Activated naive CD8-positive, alpha-beta T cell treated with anti-CD3 and anti-CD28 coated beads for 36 hours (primary cell): ENCODE results near the gene GHR. TPM values are rescaled to one million over a fixed set of nuclear protein-coding genes. Genes with fewer than 3 reads are reported as not detected.

Experiments
- DNase-seq: peaks from one replicate; pipeline ENCODE4 v3.0.0; 2021
- H3K27ac Mint-ChIP-seq: one replicate; pipeline ENCODE4 v1.8.0; 2022; ENCODE audit warnings: mild to moderate bottlenecking, moderate library complexity, mixed read lengths
- H3K27me3 Mint-ChIP-seq: one replicate; pipeline ENCODE4 v1.8.0; 2022; ENCODE audit warnings: mild to moderate bottlenecking, mixed read lengths
- H3K36me3 Mint-ChIP-seq: one replicate; pipeline ENCODE4 v1.8.0; 2021; ENCODE audit warnings: mild to moderate bottlenecking, mixed read lengths
- H3K4me1 Mint-ChIP-seq: one replicate; pipeline ENCODE4 v1.8.0; 2021; ENCODE audit warnings: mixed read lengths
- H3K4me3 Mint-ChIP-seq: one replicate; pipeline ENCODE4 v1.8.0; 2022; ENCODE audit warnings: mild to moderate bottlenecking, moderate library complexity, mixed read lengths
- H3K9me3 Mint-ChIP-seq: one replicate; pipeline ENCODE4 v1.8.0; 2022; ENCODE audit warnings: mixed read lengths
- total RNA-seq, 2 experiments: library from RNA; stranded (reverse); gene quantifications; one replicate each; pipeline ENCODE4 v1.2.3, GENCODE V29; 2021

Gene GHR
- total RNA-seq, 2 experiments from 2014 or later: not detected

DNA sequence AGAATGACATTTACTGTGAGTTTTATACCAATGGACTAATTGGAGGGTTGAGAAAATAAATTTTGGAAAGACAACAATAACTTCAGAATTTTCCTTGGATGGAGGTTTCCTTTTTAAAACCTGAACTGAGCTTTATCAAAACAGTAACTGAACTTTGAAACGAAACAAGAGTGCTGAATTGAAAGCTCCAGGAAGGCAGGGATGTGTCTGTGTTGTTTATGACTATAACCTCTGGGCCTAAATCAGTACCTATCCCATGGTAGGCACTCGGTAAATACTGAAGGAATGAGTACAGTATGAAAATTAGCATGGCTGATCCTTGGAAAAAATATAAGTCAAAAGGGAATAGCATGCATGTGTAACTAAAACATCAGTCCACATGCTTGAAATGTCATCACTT, 93.9 kb downstream of the GHR start:
- H3K36me3 Mint-ChIP-seq: no peaks in the 10 kb centered on the region
- H3K4me3 Mint-ChIP-seq: no peak overlapping the region
- DNase-seq: no peak
- no peaks in the 10 kb centered on the region for H3K9me3 Mint-ChIP-seq
- no peak overlapping the region for H3K27ac Mint-ChIP-seq
- peaks cover 4% of the 10 kb centered on the region for H3K27me3 Mint-ChIP-seq
- H3K4me1 Mint-ChIP-seq: peaks cover 3% of the 10 kb centered on the region

DNA sequence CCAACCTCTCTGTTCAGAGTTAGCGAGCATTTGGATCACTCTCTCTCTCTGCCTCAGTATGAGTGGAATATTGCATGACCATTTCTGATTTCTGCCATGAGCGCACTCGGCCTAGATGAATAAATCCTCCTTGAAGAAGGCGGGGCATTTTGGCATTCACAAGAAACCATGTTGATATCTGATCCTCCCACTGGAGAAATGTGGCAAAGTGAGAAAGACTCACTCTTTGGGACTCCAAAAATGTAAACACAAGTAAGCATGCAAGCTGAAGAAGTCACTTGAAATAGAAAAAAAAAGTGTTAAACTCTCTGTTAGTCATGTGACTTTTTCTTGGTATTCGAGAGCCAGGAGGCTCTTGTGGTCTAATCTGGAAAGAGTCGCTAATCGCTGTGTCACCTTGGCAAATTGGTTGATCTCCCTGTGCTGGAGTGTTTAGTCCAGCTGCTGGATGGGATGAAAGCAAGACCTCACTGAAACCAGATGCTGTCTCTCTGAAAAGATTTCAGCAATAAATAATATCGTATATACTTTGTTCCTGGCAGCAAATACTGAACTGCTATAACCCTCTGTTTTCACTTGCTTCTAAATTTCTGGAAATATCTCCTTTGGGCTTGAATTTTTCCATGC, 95.5 kb downstream of the GHR start:
- no peaks in the 10 kb centered on the region for H3K9me3 Mint-ChIP-seq
- peaks cover 3% of the 10 kb centered on the region for H3K4me1 Mint-ChIP-seq
- H3K36me3 Mint-ChIP-seq: no peaks in the 10 kb centered on the region
- DNase-seq: no peak
- peaks cover 4% of the 10 kb centered on the region for H3K27me3 Mint-ChIP-seq
- no peak overlapping the region for H3K27ac Mint-ChIP-seq
- H3K4me3 Mint-ChIP-seq: no peak overlapping the region

- DNase-seq: no peak
- H3K9me3 Mint-ChIP-seq: no peaks in the 10 kb centered on the region
- no peak overlapping the region for H3K27ac Mint-ChIP-seq
- peaks cover 3% of the 10 kb centered on the region for H3K4me1 Mint-ChIP-seq
- peaks cover 4% of the 10 kb centered on the region for H3K27me3 Mint-ChIP-seq
- H3K36me3 Mint-ChIP-seq: no peaks in the 10 kb centered on the region
- no peak overlapping the region for H3K4me3 Mint-ChIP-seq
Observed at GRCh38 chr5:42520203-42520602, 97.0 kb downstream of the GHR start.

- H3K4me3 Mint-ChIP-seq: no peak overlapping the region
- H3K36me3 Mint-ChIP-seq: no peaks in the 10 kb centered on the region
- no peaks in the 10 kb centered on the region for H3K9me3 Mint-ChIP-seq
- DNase-seq: no peak
- H3K4me1 Mint-ChIP-seq: peaks cover 3% of the 10 kb centered on the region
- peaks cover 4% of the 10 kb centered on the region for H3K27me3 Mint-ChIP-seq
- no peak overlapping the region for H3K27ac Mint-ChIP-seq
Observed at GRCh38 chr5:42520957-42521356, 97.7 kb downstream of the GHR start.

DNA sequence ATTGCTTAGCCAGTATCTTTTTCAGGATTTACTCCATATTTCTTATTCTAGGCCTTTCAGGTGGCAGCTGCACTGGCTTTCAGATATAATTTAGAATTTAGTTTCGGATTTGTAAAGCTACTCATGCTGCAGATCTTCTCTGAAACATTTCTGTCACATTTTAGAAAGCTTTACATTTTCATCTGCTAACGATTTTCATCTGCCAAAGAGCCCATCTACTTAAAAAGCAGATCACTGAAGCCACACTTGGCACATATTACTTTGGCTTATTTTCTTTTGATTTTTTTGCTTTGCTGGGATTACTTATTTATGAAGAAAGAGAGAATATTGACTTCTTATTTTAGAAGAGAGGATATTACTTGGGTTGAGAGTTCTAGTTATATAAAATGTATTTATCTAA, 98.2 kb downstream of the GHR start:
- H3K9me3 Mint-ChIP-seq: no peaks in the 10 kb centered on the region
- H3K4me3 Mint-ChIP-seq: no peak overlapping the region
- H3K36me3 Mint-ChIP-seq: no peaks in the 10 kb centered on the region
- H3K27ac Mint-ChIP-seq: no peak overlapping the region
- peaks cover 4% of the 10 kb centered on the region for H3K27me3 Mint-ChIP-seq
- peaks cover 3% of the 10 kb centered on the region for H3K4me1 Mint-ChIP-seq
- DNase-seq: no peak

- no peak overlapping the region for H3K4me3 Mint-ChIP-seq
- H3K4me1 Mint-ChIP-seq: peaks cover 3% of the 10 kb centered on the region
- no peaks in the 10 kb centered on the region for H3K36me3 Mint-ChIP-seq
- H3K9me3 Mint-ChIP-seq: peaks cover 1% of the 10 kb centered on the region
- no peak for DNase-seq
- H3K27ac Mint-ChIP-seq: no peak overlapping the region
- H3K27me3 Mint-ChIP-seq: peaks cover 4% of the 10 kb centered on the region
Observed at GRCh38 chr5:42522783-42523182, 99.5 kb downstream of the GHR start.

DNA sequence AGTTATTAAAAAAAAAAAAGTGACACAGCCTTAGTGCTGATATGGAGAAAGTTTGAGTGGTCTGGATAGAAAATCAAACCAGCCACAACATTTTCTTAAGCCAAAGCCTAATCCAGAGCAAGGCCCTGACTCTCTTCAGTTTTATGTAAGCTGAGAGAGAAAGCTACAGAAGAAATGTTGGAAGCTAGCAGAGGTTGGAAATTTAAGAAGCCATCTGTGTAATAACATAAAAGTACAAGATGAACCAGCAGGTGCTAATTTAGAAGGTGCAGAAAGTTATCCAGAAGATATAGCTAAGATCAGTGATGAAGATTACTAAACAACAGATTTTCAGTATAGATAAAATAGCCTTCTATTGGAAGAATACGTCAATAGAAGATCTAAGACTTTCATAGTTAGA, 102.9 kb downstream of the GHR start:
- Mint-ChIP-seq H3K4me3 (no peak overlapping the region), H3K4me1 (no peaks in the 10 kb centered on the region), H3K27ac (no peak overlapping the region), H3K27me3 (no peaks in the 10 kb centered on the region), H3K36me3 (no peaks in the 10 kb centered on the region), H3K9me3 (peaks cover 1% of the 10 kb centered on the region)
- DNase-seq: no peak

- Mint-ChIP-seq H3K4me3 (no peak overlapping the region), H3K9me3 (peaks cover 2% of the 10 kb centered on the region), H3K36me3 (no peaks in the 10 kb centered on the region), H3K27ac (no peak overlapping the region), H3K27me3 (no peaks in the 10 kb centered on the region), H3K4me1 (no peaks in the 10 kb centered on the region)
- DNase-seq: no peak
Observed at GRCh38 chr5:42531611-42532010, 108.4 kb downstream of the GHR start.

- H3K27me3 Mint-ChIP-seq: peaks cover 16% of the 10 kb centered on the region
- no peaks in the 10 kb centered on the region for H3K36me3 Mint-ChIP-seq
- no peak overlapping the region for H3K4me3 Mint-ChIP-seq
- DNase-seq: no peak
- H3K27ac Mint-ChIP-seq: no peak overlapping the region
- no peaks in the 10 kb centered on the region for H3K4me1 Mint-ChIP-seq
- H3K9me3 Mint-ChIP-seq: peaks cover 12% of the 10 kb centered on the region
Observed at GRCh38 chr5:42542106-42542505, 118.9 kb downstream of the GHR start.

DNA sequence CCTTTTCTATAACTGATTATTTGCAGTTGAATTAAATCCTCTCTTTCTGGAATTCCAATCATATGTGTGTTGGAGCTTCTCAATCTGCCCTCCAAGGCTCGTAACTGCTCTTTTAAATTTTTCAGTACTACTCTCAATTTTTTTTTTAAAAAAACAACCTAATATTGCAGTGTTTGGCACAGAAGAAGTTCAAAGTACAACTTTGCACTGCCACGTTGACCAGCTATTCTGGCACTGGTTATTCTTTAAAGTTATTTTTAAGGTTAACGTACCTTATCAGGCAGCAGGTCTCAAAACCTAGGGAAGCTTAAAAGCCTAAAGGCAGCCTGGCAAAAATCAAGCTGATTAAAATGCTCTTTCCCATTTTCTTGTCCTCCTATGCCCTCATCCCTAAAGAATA, 120.5 kb downstream of the GHR start:
- H3K36me3 Mint-ChIP-seq: no peaks in the 10 kb centered on the region
- no peak overlapping the region for H3K4me3 Mint-ChIP-seq
- H3K27ac Mint-ChIP-seq: no peak overlapping the region
- no peaks in the 10 kb centered on the region for H3K4me1 Mint-ChIP-seq
- H3K27me3 Mint-ChIP-seq: peaks cover 8% of the 10 kb centered on the region
- DNase-seq: no peak
- peaks cover 10% of the 10 kb centered on the region for H3K9me3 Mint-ChIP-seq

GRCh38 chr5:42545038-42545437, 121.8 kb downstream of the GHR start:
- no peak overlapping the region for H3K4me3 Mint-ChIP-seq
- peaks cover 7% of the 10 kb centered on the region for H3K9me3 Mint-ChIP-seq
- no peaks in the 10 kb centered on the region for H3K4me1 Mint-ChIP-seq
- peaks cover 4% of the 10 kb centered on the region for H3K27me3 Mint-ChIP-seq
- no peak overlapping the region for H3K27ac Mint-ChIP-seq
- DNase-seq: no peak
- H3K36me3 Mint-ChIP-seq: no peaks in the 10 kb centered on the region

DNA sequence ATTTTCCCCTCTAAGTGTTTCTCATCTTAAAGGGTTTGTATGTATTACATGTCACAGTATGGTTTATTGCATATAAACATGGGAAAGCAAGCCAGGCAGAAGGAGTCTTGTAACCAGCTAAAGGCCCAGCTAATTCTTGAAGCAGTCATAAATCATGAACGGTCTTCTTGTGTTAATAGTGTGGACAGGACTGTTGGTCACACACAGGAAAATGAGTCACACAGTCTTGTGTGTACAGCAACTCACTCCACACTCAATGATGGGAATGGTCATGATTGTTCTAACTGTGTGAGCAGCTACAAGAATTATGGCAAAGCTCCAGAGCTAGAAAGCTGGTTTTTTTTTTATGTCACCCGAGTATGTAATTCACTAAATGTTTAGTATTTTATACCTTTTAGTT, 123.9 kb downstream of the GHR start:
- Mint-ChIP-seq H3K27ac (no peak overlapping the region), H3K4me3 (no peak overlapping the region), H3K9me3 (no peaks in the 10 kb centered on the region), H3K36me3 (no peaks in the 10 kb centered on the region), H3K27me3 (peaks cover 5% of the 10 kb centered on the region), H3K4me1 (no peaks in the 10 kb centered on the region)
- DNase-seq: no peak

- DNase-seq: no peak
Observed at GRCh38 chr5:42547894-42548293, 124.7 kb downstream of the GHR start.

GRCh38 chr5:42552597-42552996, 129.4 kb downstream of the GHR start:
- H3K4me3 Mint-ChIP-seq: no peak overlapping the region
- no peaks in the 10 kb centered on the region for H3K9me3 Mint-ChIP-seq
- DNase-seq: no peak
- no peak overlapping the region for H3K27ac Mint-ChIP-seq
- no peaks in the 10 kb centered on the region for H3K4me1 Mint-ChIP-seq
- H3K36me3 Mint-ChIP-seq: no peaks in the 10 kb centered on the region
- peaks cover 5% of the 10 kb centered on the region for H3K27me3 Mint-ChIP-seq

More at GRCh38 chr5:42547894-42548293, 124.7 kb downstream of the GHR start:
- Mint-ChIP-seq H3K36me3 (no peaks in the 10 kb centered on the region), H3K9me3 (no peaks in the 10 kb centered on the region), H3K27ac (no peak overlapping the region), H3K27me3 (peaks cover 5% of the 10 kb centered on the region), H3K4me1 (no peaks in the 10 kb centered on the region), H3K4me3 (no peak overlapping the region)

- H3K4me3 Mint-ChIP-seq: no peak overlapping the region
- no peaks in the 10 kb centered on the region for H3K4me1 Mint-ChIP-seq
- no peak overlapping the region for H3K27ac Mint-ChIP-seq
- no peaks in the 10 kb centered on the region for H3K36me3 Mint-ChIP-seq
- DNase-seq: no peak
- peaks cover 5% of the 10 kb centered on the region for H3K27me3 Mint-ChIP-seq
- H3K9me3 Mint-ChIP-seq: no peaks in the 10 kb centered on the region
Observed at GRCh38 chr5:42553461-42553860, 130.2 kb downstream of the GHR start.

GRCh38 chr5:42555010-42555409, 131.8 kb downstream of the GHR start:
- Mint-ChIP-seq H3K27me3 (peaks cover 5% of the 10 kb centered on the region), H3K9me3 (no peaks in the 10 kb centered on the region), H3K4me1 (no peaks in the 10 kb centered on the region), H3K36me3 (no peaks in the 10 kb centered on the region), H3K4me3 (no peak overlapping the region), H3K27ac (no peak overlapping the region)
- no peak for DNase-seq
